Immature natural killer cell (primary cell): ENCODE data around the gene GRM8. TPM values are rescaled to one million over a fixed set of nuclear protein-coding genes. Genes with fewer than 3 reads are reported as not detected.

ENCODE experiments used
- DNase-seq, 3 donors: peaks; one replicate each; pipeline ENCODE4 v3.0.0; 2022; ENCODE audit warnings: mixed read lengths in 1 of 3
- H3K27ac Mint-ChIP-seq, 6 donors: one replicate each; pipeline ENCODE4 v1.8.0; 2020; ENCODE audit warnings: mixed read lengths in 6 of 6, mild to moderate bottlenecking in 5 of 6, inconsistent platforms in 4 of 6, moderate library complexity in 3 of 6
- H3K27me3 Mint-ChIP-seq, 3 donors: one replicate each; pipeline ENCODE4 v1.8.0; 2020 to 2021; ENCODE audit warnings: low read depth in 3 of 3, mild to moderate bottlenecking in 3 of 3, mixed read lengths in 3 of 3, moderate library complexity in 3 of 3, inconsistent platforms in 1 of 3
- H3K36me3 Mint-ChIP-seq, 3 donors: one replicate each; pipeline ENCODE4 v1.8.0; 2020; ENCODE audit warnings: mixed read lengths in 3 of 3, inconsistent platforms in 2 of 3, mild to moderate bottlenecking in 2 of 3
- H3K4me1 Mint-ChIP-seq, 2 donors: one replicate each; pipeline ENCODE4 v1.8.0; 2020; ENCODE audit warnings: inconsistent platforms in 2 of 2, mild to moderate bottlenecking in 2 of 2, mixed read lengths in 2 of 2, moderate library complexity in 1 of 2
- H3K4me3 Mint-ChIP-seq, 5 donors: one replicate each; pipeline ENCODE4 v1.8.0; 2020; ENCODE audit warnings: mild to moderate bottlenecking in 5 of 5, mixed read lengths in 5 of 5, inconsistent platforms in 3 of 5, moderate library complexity in 3 of 5
- H3K9me3 Mint-ChIP-seq, 6 donors: one replicate each; pipeline ENCODE4 v1.8.0; 2020; ENCODE audit warnings: mild to moderate bottlenecking in 6 of 6, mixed read lengths in 6 of 6, inconsistent platforms in 4 of 6, moderate library complexity in 3 of 6
- polyA plus RNA-seq, 3 donors: library from polyadenylated mRNA; unstranded; fragments of 300-500 nt; fragmentation: Illumina TruSeq; gene quantifications; one replicate each; pipeline ENCODE4 v1.2.3, GENCODE V29; 2021

GRM8 gene
- polyA plus RNA-seq, 3 donors from 2014 or later = not detected

GRCh38 chr7:127081539-127081938, 171.2 kb downstream of the GRM8 start:
- Mint-ChIP-seq H3K9me3 (peaks cover 0 to 3% (median 0%) of the 10 kb centered on the region in 6 donors), H3K4me3 (no peak overlapping the region), H3K36me3 (no peaks in the 10 kb centered on the region), H3K27me3 (peaks cover 0 to 1% (median 0%) of the 10 kb centered on the region in 3 donors), H3K4me1 (no peaks in the 10 kb centered on the region), H3K27ac (no peak overlapping the region)
- DNase-seq = no peak

- Mint-ChIP-seq H3K4me1 (no peaks in the 10 kb centered on the region), H3K4me3 (no peak overlapping the region), H3K27ac (no peak overlapping the region), H3K27me3 (peaks cover 0 to 1% (median 0%) of the 10 kb centered on the region in 3 donors), H3K9me3 (no peaks in the 10 kb centered on the region), H3K36me3 (no peaks in the 10 kb centered on the region)
- no peak for DNase-seq
Measured at GRCh38 chr7:127080576-127080975, 172.2 kb downstream of the GRM8 start.

DNA sequence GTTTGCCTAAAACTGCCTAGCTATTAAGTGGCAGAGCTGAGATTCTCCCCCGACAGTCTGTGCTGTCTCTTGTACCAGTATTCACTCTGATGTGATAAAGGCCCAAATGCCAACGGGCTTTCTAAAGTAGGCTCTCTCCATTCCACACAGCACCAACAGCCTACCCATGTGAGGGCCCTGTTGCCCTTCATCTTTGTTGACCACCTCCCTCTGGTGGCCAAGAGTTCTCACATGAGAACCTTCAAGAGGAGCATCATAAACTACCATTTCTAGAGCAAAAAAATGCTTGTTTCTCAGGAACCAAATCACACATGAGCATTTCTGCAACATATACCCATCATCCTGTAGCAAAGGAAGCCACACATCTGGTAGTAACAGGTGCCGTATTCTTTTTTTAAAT, 185.8 kb downstream of the GRM8 start:
- no peak overlapping the region for H3K27ac Mint-ChIP-seq
- no peaks in the 10 kb centered on the region for H3K4me1 Mint-ChIP-seq
- H3K4me3 Mint-ChIP-seq = no peak overlapping the region
- peaks cover 0 to 3% (median 2%) of the 10 kb centered on the region in 3 donors for H3K27me3 Mint-ChIP-seq
- H3K9me3 Mint-ChIP-seq = peaks cover 4 to 21% (median 10%) of the 10 kb centered on the region in 6 donors
- no peaks in the 10 kb centered on the region for H3K36me3 Mint-ChIP-seq
- DNase-seq = no peak

GRCh38 chr7:127059475-127059874, 193.3 kb downstream of the GRM8 start:
- H3K36me3 Mint-ChIP-seq = no peaks in the 10 kb centered on the region
- no peak overlapping the region for H3K27ac Mint-ChIP-seq
- H3K27me3 Mint-ChIP-seq = peaks cover 0 to 4% (median 3%) of the 10 kb centered on the region in 3 donors
- DNase-seq = no peak
- no peaks in the 10 kb centered on the region for H3K4me1 Mint-ChIP-seq
- H3K9me3 Mint-ChIP-seq = peaks cover 6 to 20% (median 10%) of the 10 kb centered on the region in 6 donors
- H3K4me3 Mint-ChIP-seq = no peak overlapping the region

DNA sequence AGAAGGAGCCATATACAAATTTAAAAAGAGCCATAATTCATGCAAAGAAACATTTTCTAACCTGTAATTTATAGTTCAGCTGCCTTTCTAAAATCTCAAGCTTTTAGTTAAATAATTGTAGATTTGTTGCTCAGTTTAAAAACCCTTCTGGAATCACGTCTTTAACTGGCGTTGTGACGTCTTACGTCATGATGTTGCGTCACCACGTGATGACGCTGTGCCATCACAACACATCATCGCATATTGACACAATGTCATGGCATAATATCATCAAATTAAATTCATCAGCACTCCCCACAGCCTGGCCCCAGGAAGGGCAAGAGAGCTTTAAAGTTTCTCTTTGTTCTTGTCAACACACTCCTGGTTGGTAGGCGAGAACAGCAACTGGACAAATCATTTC, 194.8 kb downstream of the GRM8 start:
- DNase-seq = no peak
- H3K36me3 Mint-ChIP-seq = no peaks in the 10 kb centered on the region
- H3K27me3 Mint-ChIP-seq = peaks cover 0 to 2% (median 0%) of the 10 kb centered on the region in 3 donors
- peaks cover 0 to 8% (median 4%) of the 10 kb centered on the region in 6 donors for H3K9me3 Mint-ChIP-seq
- H3K4me3 Mint-ChIP-seq = no peak overlapping the region
- H3K4me1 Mint-ChIP-seq = no peaks in the 10 kb centered on the region
- no peak overlapping the region for H3K27ac Mint-ChIP-seq

GRCh38 chr7:127056202-127056601, 196.5 kb downstream of the GRM8 start:
- no peaks in the 10 kb centered on the region for H3K36me3 Mint-ChIP-seq
- H3K4me1 Mint-ChIP-seq = no peaks in the 10 kb centered on the region
- peaks cover 0 to 2% (median 0%) of the 10 kb centered on the region in 3 donors for H3K27me3 Mint-ChIP-seq
- H3K4me3 Mint-ChIP-seq = no peak overlapping the region
- no peak overlapping the region for H3K27ac Mint-ChIP-seq
- H3K9me3 Mint-ChIP-seq = no peaks in the 10 kb centered on the region
- DNase-seq = no peak

DNA sequence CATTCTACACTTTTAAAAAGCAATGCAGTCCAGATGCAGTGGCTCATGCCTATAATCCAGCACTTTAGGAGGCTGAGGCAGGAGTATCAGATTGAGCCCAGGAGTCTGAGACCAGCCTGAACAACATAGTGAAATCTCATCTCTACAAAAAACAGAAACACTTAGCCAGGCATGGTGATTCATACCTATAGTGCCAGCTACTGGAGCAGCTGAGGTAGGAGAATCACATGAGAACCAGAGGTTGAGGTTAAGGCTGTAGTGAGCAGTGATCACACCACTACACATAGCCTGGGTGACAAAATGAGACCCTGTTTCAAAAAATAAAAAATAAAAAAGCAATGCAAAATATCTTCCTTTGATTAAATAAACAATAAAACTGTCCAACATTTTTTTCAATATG, 205.2 kb downstream of the GRM8 start:
- H3K36me3 Mint-ChIP-seq = no peaks in the 10 kb centered on the region
- no peaks in the 10 kb centered on the region for H3K4me1 Mint-ChIP-seq
- DNase-seq = no peak
- peaks cover 0 to 6% (median 0%) of the 10 kb centered on the region in 6 donors for H3K9me3 Mint-ChIP-seq
- peaks cover 0 to 4% (median 1%) of the 10 kb centered on the region in 3 donors for H3K27me3 Mint-ChIP-seq
- H3K4me3 Mint-ChIP-seq = no peak overlapping the region
- H3K27ac Mint-ChIP-seq = no peak overlapping the region

- Mint-ChIP-seq H3K9me3 (peaks cover 0 to 7% (median 2%) of the 10 kb centered on the region in 6 donors), H3K4me1 (no peaks in the 10 kb centered on the region), H3K36me3 (no peaks in the 10 kb centered on the region), H3K27ac (no peak overlapping the region), H3K4me3 (no peak overlapping the region), H3K27me3 (peaks cover 2 to 4% (median 3%) of the 10 kb centered on the region in 3 donors)
- no peak for DNase-seq
Measured at GRCh38 chr7:127041689-127042452, 210.9 kb downstream of the GRM8 start.

DNA sequence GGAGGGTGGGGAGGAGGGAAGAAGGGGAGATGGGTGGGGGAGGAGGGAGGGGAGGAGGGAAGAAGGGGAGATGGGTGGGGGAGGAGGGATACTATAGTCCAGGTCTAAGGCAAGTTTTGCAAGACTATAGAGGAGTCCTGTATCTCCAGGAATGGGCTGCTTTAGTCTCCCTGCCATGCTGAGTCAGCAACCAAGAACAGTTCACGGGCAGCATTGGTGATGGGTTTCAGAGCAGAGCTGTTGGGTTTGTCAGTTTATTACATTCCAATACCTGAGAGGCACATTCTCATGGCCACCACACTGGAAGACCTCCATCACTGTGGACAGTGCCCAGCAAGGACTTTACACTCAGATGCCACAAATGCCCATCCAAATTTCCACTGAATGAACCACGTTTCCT, 212.7 kb downstream of the GRM8 start:
- H3K36me3 Mint-ChIP-seq = no peaks in the 10 kb centered on the region
- H3K4me1 Mint-ChIP-seq = no peaks in the 10 kb centered on the region
- no peak overlapping the region for H3K27ac Mint-ChIP-seq
- no peak for DNase-seq
- peaks cover 2 to 6% (median 4%) of the 10 kb centered on the region in 3 donors for H3K27me3 Mint-ChIP-seq
- no peak overlapping the region for H3K4me3 Mint-ChIP-seq
- peaks cover 0 to 9% (median 2%) of the 10 kb centered on the region in 6 donors for H3K9me3 Mint-ChIP-seq

GRCh38 chr7:127039541-127039940, 213.2 kb downstream of the GRM8 start:
- peaks cover 2 to 6% (median 4%) of the 10 kb centered on the region in 3 donors for H3K27me3 Mint-ChIP-seq
- no peaks in the 10 kb centered on the region for H3K4me1 Mint-ChIP-seq
- DNase-seq = no peak
- H3K36me3 Mint-ChIP-seq = no peaks in the 10 kb centered on the region
- H3K27ac Mint-ChIP-seq = no peak overlapping the region
- peaks cover 0 to 9% (median 2%) of the 10 kb centered on the region in 6 donors for H3K9me3 Mint-ChIP-seq
- no peak overlapping the region for H3K4me3 Mint-ChIP-seq

GRCh38 chr7:127035203-127035849, 217.4 kb downstream of the GRM8 start:
- peaks cover 0 to 6% (median 0%) of the 10 kb centered on the region in 3 donors for H3K27me3 Mint-ChIP-seq
- DNase-seq = no peak
- H3K9me3 Mint-ChIP-seq = peaks cover 0 to 12% (median 2%) of the 10 kb centered on the region in 6 donors
- H3K4me3 Mint-ChIP-seq = no peak overlapping the region
- H3K27ac Mint-ChIP-seq = no peak overlapping the region
- H3K36me3 Mint-ChIP-seq = no peaks in the 10 kb centered on the region
- no peaks in the 10 kb centered on the region for H3K4me1 Mint-ChIP-seq

DNA sequence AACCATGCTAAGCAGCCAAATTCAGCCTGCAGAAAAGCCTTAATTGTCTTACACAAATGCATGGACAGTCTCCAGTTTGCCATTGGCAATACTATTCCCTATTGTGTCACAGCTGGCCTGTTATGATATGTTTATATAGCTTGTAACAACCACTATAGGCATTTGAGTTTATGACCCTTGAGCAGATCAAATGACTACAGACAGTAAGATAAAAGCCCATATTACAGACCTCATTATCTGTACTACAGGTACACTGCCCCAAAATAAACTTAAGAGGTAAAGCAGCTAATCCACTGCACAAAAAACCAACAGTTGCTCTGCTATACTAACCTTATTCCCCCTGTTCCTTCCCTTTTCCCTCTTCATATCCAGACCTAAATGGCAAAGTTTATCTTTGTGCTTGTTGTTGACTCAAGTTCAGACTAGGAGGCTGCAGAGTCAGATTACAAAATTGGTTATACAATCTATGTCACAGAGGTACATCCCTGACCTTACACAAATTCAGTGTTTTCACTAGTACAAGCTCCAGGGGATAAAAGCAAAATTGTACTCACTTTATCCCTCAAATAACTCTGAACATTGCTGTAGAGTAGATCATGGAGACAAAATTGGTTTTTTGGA, 218.4 kb downstream of the GRM8 start:
- Mint-ChIP-seq H3K27me3 (peaks cover 0 to 6% (median 0%) of the 10 kb centered on the region in 3 donors), H3K27ac (no peak overlapping the region), H3K9me3 (peaks cover 0 to 12% (median 4%) of the 10 kb centered on the region in 6 donors), H3K36me3 (no peaks in the 10 kb centered on the region), H3K4me3 (no peak overlapping the region), H3K4me1 (no peaks in the 10 kb centered on the region)
- DNase-seq = no peak

- Mint-ChIP-seq H3K27me3 (no peaks in the 10 kb centered on the region), H3K4me1 (no peaks in the 10 kb centered on the region), H3K9me3 (peaks cover 0 to 18% (median 7%) of the 10 kb centered on the region in 6 donors), H3K36me3 (no peaks in the 10 kb centered on the region), H3K4me3 (no peak overlapping the region), H3K27ac (no peak overlapping the region)
- DNase-seq = no peak
Measured at GRCh38 chr7:127029823-127030222, 222.9 kb downstream of the GRM8 start.

GRCh38 chr7:127021857-127022256, 230.9 kb downstream of the GRM8 start:
- no peak for DNase-seq
- H3K9me3 Mint-ChIP-seq = peaks cover 0 to 9% (median 0%) of the 10 kb centered on the region in 6 donors
- H3K4me1 Mint-ChIP-seq = no peaks in the 10 kb centered on the region
- H3K27ac Mint-ChIP-seq = no peak overlapping the region
- H3K36me3 Mint-ChIP-seq = no peaks in the 10 kb centered on the region
- H3K4me3 Mint-ChIP-seq = no peak overlapping the region
- peaks cover 0 to 3% (median 2%) of the 10 kb centered on the region in 3 donors for H3K27me3 Mint-ChIP-seq
